Measurements from ENCODE around the gene MYBPC2. TPM values are rescaled to one million over a fixed set of nuclear protein-coding genes. Genes with fewer than 3 reads are reported as not detected.

The MYBPC2 gene
- total RNA-seq, 1 donor = not detected

DNA sequence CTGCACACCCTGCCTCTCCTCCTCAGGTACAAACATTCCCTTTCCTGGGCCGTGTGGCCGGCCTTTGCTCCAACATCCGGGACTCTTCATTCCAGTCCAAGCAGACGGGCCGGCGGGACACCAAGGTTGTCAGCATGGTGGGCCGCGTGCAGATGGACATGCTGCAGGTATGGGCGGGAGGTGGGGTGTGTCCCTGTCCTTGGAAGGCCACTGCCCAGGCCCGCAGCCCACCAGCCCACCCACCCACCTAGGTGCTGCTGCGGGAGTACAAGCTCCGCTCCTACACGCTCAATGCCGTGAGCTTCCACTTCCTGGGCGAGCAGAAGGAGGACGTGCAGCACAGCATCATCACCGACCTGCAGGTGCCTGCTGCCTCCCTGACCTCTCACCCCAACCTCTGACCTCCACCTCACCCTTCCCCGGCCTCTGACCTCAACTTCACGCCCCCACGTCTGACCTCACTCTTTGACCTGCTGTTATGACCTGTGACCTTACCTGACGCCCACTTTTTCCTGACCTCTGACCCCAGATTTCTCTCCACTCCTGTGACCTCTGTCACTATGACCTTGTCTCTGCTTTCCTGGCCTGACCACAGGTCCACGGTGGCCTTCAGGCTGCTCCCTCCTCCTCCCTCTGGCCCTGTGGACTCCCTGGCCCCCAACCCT, 26.4 kb upstream of the MYBPC2 start:
- H3K27me3 ChIP-seq (ENCODE audit: insufficient read depth, low read length) = no peaks in the 10 kb centered on the region
- no peak for TF ChIP-seq CTCF (IDR thresholded peaks at IDR 0.05; ENCODE audit: extremely low read depth, low read depth, low read length)
- H3K27ac ChIP-seq (ENCODE audit: low read depth, low read length) = no peak overlapping the region
- peaks cover 3% of the 10 kb centered on the region for H3K36me3 ChIP-seq (ENCODE audit: insufficient read depth, low read length)
- DNase-seq (ENCODE audit: insufficient read length, low spot score, missing footprints) = no peak
- H3K4me3 ChIP-seq (ENCODE audit: insufficient read depth, low read length) = no peak overlapping the region
- no peaks in the 10 kb centered on the region for H4K20me1 ChIP-seq (ENCODE audit: insufficient read depth, low read length)
- no peaks in the 10 kb centered on the region for H3K4me1 ChIP-seq (ENCODE audit: insufficient read depth, low read length)
- no peaks in the 10 kb centered on the region for H3K79me2 ChIP-seq (ENCODE audit: insufficient read depth, low read length)
- H3K4me2 ChIP-seq (ENCODE audit: insufficient read depth, low read length) = no peak overlapping the region
- no peak overlapping the region for H2AFZ ChIP-seq (ENCODE audit: low read length)
- H3K9me3 ChIP-seq (ENCODE audit: low read depth, low read length) = no peaks in the 10 kb centered on the region

DNA sequence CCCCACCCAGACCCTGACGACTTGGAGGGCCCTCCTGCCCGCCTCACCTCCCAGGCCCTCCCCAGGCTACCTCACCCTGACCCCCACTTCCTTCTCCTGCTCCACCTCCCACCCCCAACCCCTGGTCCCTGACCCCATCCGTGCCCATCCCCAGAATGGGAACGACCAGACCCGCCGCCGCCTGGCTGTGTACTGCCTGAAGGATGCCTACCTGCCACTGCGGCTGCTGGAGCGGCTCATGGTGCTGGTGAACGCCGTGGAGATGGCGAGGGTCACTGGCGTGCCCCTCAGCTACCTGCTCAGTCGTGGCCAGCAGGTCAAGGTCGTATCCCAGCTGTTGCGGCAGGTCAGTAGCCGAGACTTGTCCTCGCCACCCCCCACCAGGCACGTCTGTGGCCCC, 25.9 kb upstream of the MYBPC2 start:
- no peak for TF ChIP-seq CTCF (IDR thresholded peaks at IDR 0.05; ENCODE audit: extremely low read depth, low read depth, low read length)
- Histone ChIP-seq H3K4me1 (ENCODE audit: insufficient read depth, low read length) (no peaks in the 10 kb centered on the region), H3K36me3 (ENCODE audit: insufficient read depth, low read length) (peaks cover 3% of the 10 kb centered on the region)

GRCh38 chr19:50409347-50409746, 23.3 kb upstream of the MYBPC2 start:
- no peaks in the 10 kb centered on the region for H3K9me3 ChIP-seq (ENCODE audit: low read depth, low read length)
- peaks cover 3% of the 10 kb centered on the region for H3K36me3 ChIP-seq (ENCODE audit: insufficient read depth, low read length)
- DNase-seq (ENCODE audit: insufficient read length, low spot score, missing footprints) = no peak
- H3K27me3 ChIP-seq (ENCODE audit: insufficient read depth, low read length) = no peaks in the 10 kb centered on the region
- no peaks in the 10 kb centered on the region for H3K4me1 ChIP-seq (ENCODE audit: insufficient read depth, low read length)
- no peaks in the 10 kb centered on the region for H3K79me2 ChIP-seq (ENCODE audit: insufficient read depth, low read length)
- no peak overlapping the region for H3K27ac ChIP-seq (ENCODE audit: low read depth, low read length)
- H3K4me2 ChIP-seq (ENCODE audit: insufficient read depth, low read length) = no peak overlapping the region
- no peaks in the 10 kb centered on the region for H4K20me1 ChIP-seq (ENCODE audit: insufficient read depth, low read length)
- no peak for TF ChIP-seq CTCF (IDR thresholded peaks at IDR 0.05; ENCODE audit: extremely low read depth, low read depth, low read length)
- H3K4me3 ChIP-seq (ENCODE audit: insufficient read depth, low read length) = no peak overlapping the region
- no peak overlapping the region for H2AFZ ChIP-seq (ENCODE audit: low read length)

More for the DNA sequence above, 25.9 kb upstream of the MYBPC2 start:
- no peaks in the 10 kb centered on the region for H3K27me3 ChIP-seq (ENCODE audit: insufficient read depth, low read length)
- H3K79me2 ChIP-seq (ENCODE audit: insufficient read depth, low read length) = no peaks in the 10 kb centered on the region
- no peak for DNase-seq (ENCODE audit: insufficient read length, low spot score, missing footprints)
- H3K4me3 ChIP-seq (ENCODE audit: insufficient read depth, low read length) = no peak overlapping the region
- no peaks in the 10 kb centered on the region for H4K20me1 ChIP-seq (ENCODE audit: insufficient read depth, low read length)
- no peak overlapping the region for H3K4me2 ChIP-seq (ENCODE audit: insufficient read depth, low read length)
- H2AFZ ChIP-seq (ENCODE audit: low read length) = no peak overlapping the region
- no peaks in the 10 kb centered on the region for H3K9me3 ChIP-seq (ENCODE audit: low read depth, low read length)
- H3K27ac ChIP-seq (ENCODE audit: low read depth, low read length) = no peak overlapping the region

DNA sequence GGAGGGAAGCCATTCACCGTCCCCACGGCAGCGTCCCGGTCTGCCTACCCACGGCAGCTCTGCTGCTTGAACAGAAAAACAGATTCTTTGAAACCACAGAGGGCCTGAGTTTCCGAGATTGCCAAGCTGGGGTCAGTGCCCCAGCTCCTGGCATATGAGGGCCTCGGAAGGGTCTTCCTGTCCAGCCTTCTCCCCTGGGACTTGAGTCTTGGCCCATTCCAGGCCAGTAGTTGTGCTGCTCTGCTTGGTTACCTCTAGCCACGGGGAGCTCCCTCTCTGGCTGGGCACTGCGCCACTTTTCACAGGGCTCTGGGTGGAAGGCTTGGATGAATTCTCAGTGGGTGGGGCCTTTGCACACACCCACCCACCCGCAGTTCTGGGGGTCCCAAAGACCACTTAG, 22.6 kb upstream of the MYBPC2 start:
- Histone ChIP-seq H3K9me3 (ENCODE audit: low read depth, low read length) (no peaks in the 10 kb centered on the region), H3K36me3 (ENCODE audit: insufficient read depth, low read length) (peaks cover 3% of the 10 kb centered on the region), H3K4me3 (ENCODE audit: insufficient read depth, low read length) (no peak overlapping the region), H2AFZ (ENCODE audit: low read length) (no peak overlapping the region), H3K27ac (ENCODE audit: low read depth, low read length) (no peak overlapping the region), H3K27me3 (ENCODE audit: insufficient read depth, low read length) (no peaks in the 10 kb centered on the region), H3K4me2 (ENCODE audit: insufficient read depth, low read length) (no peak overlapping the region), H3K4me1 (ENCODE audit: insufficient read depth, low read length) (no peaks in the 10 kb centered on the region), H3K79me2 (ENCODE audit: insufficient read depth, low read length) (no peaks in the 10 kb centered on the region), H4K20me1 (ENCODE audit: insufficient read depth, low read length) (no peaks in the 10 kb centered on the region)
- TF ChIP-seq CTCF (IDR thresholded peaks at IDR 0.05; ENCODE audit: extremely low read depth, low read depth, low read length) = no peak
- DNase-seq (ENCODE audit: insufficient read length, low spot score, missing footprints) = no peak

Measured in osteoblast (primary cell).